Caco-2 (cell line): ENCODE measurements around the gene FBXW7. TPM values are rescaled to one million over a fixed set of nuclear protein-coding genes. Genes with fewer than 3 reads are reported as not detected.

Experiments used
- BruUV-seq: library from RNA; stranded (reverse); fragments of 400-500 nt; replicated peaks from 2 replicates; lab custom pipeline; 2021; lab: Mats Ljungman, UMichigan
- CTCF ChIA-PET: fragments of 300-600 bp; sonication (Branson Sonifier 250); formaldehyde crosslinking; loops from one replicate; lab custom pipeline; 2022; ENCODE audit warnings: antibody characterized with exemption; lab: Charles Lee
- POLR2A ChIA-PET: fragments of 300-600 bp; sonication (Branson Sonifier 250); formaldehyde crosslinking; loops from one replicate; lab custom pipeline; 2022; ENCODE audit warnings: antibody characterized with exemption; lab: Charles Lee
- DNase-seq, 2 experiments: peaks; one replicate each; pipeline versions ENCODE4 v3.0.0 to v3.0.0-alpha.2; 2020 to 2022
- H3K27me3 ChIP-seq: replicated peaks from 2 replicates; pipeline ENCODE4 v1.6.0; 2011; ENCODE audit warnings: low read length; ENCODE audit not compliant: control insufficient read depth, insufficient read depth
- H3K36me3 ChIP-seq: 2 replicates; pipeline ENCODE4 v1.5.1; 2011; ENCODE audit warnings: low read length; ENCODE audit not compliant: control insufficient read depth, insufficient read depth
- H3K4me1 ChIP-seq: fragments of 250-450 bp; sonication (Bioruptor Pico); 2 replicates; pipeline ENCODE4 v1.5.1; 2020; ENCODE audit warnings: mild to moderate bottlenecking
- H3K4me3 ChIP-seq: 2 replicates; pipeline ENCODE4 v1.5.1; 2011; ENCODE audit warnings: low read depth, mild to moderate bottlenecking, control low read depth, low read length
- H3K9me3 ChIP-seq: fragments of 250-450 bp; sonication (Bioruptor Pico); 2 replicates; pipeline ENCODE4 v1.5.1; 2020; ENCODE audit warnings: mild to moderate bottlenecking, moderate library complexity
- H3K27ac Mint-ChIP-seq: one replicate; pipeline ENCODE4 v1.8.0; 2022; ENCODE audit warnings: mixed read lengths; ENCODE audit not compliant: unreplicated experiment
- H3K27me3 Mint-ChIP-seq: one replicate; pipeline ENCODE4 v1.8.0; 2022; ENCODE audit warnings: mixed read lengths; ENCODE audit not compliant: insufficient read depth, unreplicated experiment
- H3K36me3 Mint-ChIP-seq: one replicate; pipeline ENCODE4 v1.8.0; 2022; ENCODE audit warnings: mild to moderate bottlenecking, mixed read lengths; ENCODE audit not compliant: insufficient read depth, unreplicated experiment
- H3K4me1 Mint-ChIP-seq: one replicate; pipeline ENCODE4 v1.8.0; 2022; ENCODE audit warnings: low read depth, mixed read lengths; ENCODE audit not compliant: unreplicated experiment
- H3K4me3 Mint-ChIP-seq: one replicate; pipeline ENCODE4 v1.8.0; 2022; ENCODE audit warnings: mild to moderate bottlenecking, moderate library complexity, mixed read lengths; ENCODE audit not compliant: unreplicated experiment
- H3K9me3 Mint-ChIP-seq: one replicate; pipeline ENCODE4 v1.8.0; 2022; ENCODE audit warnings: mixed read lengths; ENCODE audit not compliant: unreplicated experiment
- intact Hi-C: fragments of 100-400 bp; cut with micrococcal nuclease; formaldehyde crosslinking; loops from one replicate; pipeline ENCODE4 v1.10.0; 2022; ENCODE audit not compliant: unreplicated experiment
- total RNA-seq: library from RNA; stranded (reverse); gene quantifications from 2 replicates; pipeline ENCODE4 v1.2.3, GENCODE V29; 2022
- TF ChIP-seq, protein P1 (sequence below), 2 experiments: fragments of 200-600 bp in 1 of 2; IDR thresholded peaks; 1 replicate in 1 of 2; 2 replicates in 1 of 2; pipeline versions ENCODE4 v1.5.1 to v1.8.0; 2011 to 2022; ENCODE audit warnings: antibody characterized with exemption in 1 of 2, control low read depth in 1 of 2, inconsistent platforms in 1 of 2, low read depth in 1 of 2, low read length in 1 of 2, mild to moderate bottlenecking in 1 of 2, moderate library complexity in 1 of 2; ENCODE audit not compliant: insufficient read depth in 1 of 2, severe bottlenecking in 1 of 2, unreplicated experiment in 1 of 2

Gene FBXW7
- total RNA-seq, 1 experiment from 2014 or later = 34.1 TPM

- TF ChIP-seq, protein P1, sequence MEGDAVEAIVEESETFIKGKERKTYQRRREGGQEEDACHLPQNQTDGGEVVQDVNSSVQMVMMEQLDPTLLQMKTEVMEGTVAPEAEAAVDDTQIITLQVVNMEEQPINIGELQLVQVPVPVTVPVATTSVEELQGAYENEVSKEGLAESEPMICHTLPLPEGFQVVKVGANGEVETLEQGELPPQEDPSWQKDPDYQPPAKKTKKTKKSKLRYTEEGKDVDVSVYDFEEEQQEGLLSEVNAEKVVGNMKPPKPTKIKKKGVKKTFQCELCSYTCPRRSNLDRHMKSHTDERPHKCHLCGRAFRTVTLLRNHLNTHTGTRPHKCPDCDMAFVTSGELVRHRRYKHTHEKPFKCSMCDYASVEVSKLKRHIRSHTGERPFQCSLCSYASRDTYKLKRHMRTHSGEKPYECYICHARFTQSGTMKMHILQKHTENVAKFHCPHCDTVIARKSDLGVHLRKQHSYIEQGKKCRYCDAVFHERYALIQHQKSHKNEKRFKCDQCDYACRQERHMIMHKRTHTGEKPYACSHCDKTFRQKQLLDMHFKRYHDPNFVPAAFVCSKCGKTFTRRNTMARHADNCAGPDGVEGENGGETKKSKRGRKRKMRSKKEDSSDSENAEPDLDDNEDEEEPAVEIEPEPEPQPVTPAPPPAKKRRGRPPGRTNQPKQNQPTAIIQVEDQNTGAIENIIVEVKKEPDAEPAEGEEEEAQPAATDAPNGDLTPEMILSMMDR (IDR thresholded peaks at IDR 0.05; ENCODE audit: insufficient read depth in 1 of 2, low read depth in 1 of 2, low read length in 1 of 2, severe bottlenecking in 1 of 2, unreplicated experiment in 1 of 2) = no peak
- H3K27me3 Mint-ChIP-seq = no peaks in the 10 kb centered on the region
- intact Hi-C loops = no loop called here
- DNase-seq = no peak
- BruUV-seq = no TSS peak
- H3K36me3 Mint-ChIP-seq = no peaks in the 10 kb centered on the region
- H3K27me3 ChIP-seq = no peaks in the 10 kb centered on the region
- no peaks in the 10 kb centered on the region for H3K4me1 Mint-ChIP-seq
- no peaks in the 10 kb centered on the region for H3K9me3 ChIP-seq
- no peak overlapping the region for H3K4me3 ChIP-seq
- CTCF ChIA-PET = no interaction called here
- POLR2A ChIA-PET = no interaction called here
- no peaks in the 10 kb centered on the region for H3K9me3 Mint-ChIP-seq
- H3K36me3 ChIP-seq = no peaks in the 10 kb centered on the region
- no peak overlapping the region for H3K4me3 Mint-ChIP-seq
- H3K27ac Mint-ChIP-seq = no peak overlapping the region
- H3K4me1 ChIP-seq = no peaks in the 10 kb centered on the region
These were observed 239.5 kb downstream of the FBXW7 start for GRCh38 chr4:152296386-152296785.

- no peak for DNase-seq
- no TSS peak for BruUV-seq
- Mint-ChIP-seq H3K4me3 (no peak overlapping the region), H3K27ac (no peak overlapping the region), H3K4me1 (no peaks in the 10 kb centered on the region), H3K36me3 (no peaks in the 10 kb centered on the region), H3K27me3 (no peaks in the 10 kb centered on the region), H3K9me3 (no peaks in the 10 kb centered on the region)
- no peaks in the 10 kb centered on the region for H3K4me1 ChIP-seq
- H3K9me3 ChIP-seq = no peaks in the 10 kb centered on the region
- TF ChIP-seq, protein P1 (IDR thresholded peaks at IDR 0.05; ENCODE audit: insufficient read depth in 1 of 2, low read depth in 1 of 2, low read length in 1 of 2, severe bottlenecking in 1 of 2, unreplicated experiment in 1 of 2) = no peak
- POLR2A ChIA-PET = no interaction called here
- no peaks in the 10 kb centered on the region for H3K36me3 ChIP-seq
- intact Hi-C loops = no loop called here
- CTCF ChIA-PET = no interaction called here
- no peaks in the 10 kb centered on the region for H3K27me3 ChIP-seq
- H3K4me3 ChIP-seq = no peak overlapping the region
These were observed 241.1 kb downstream of the FBXW7 start for GRCh38 chr4:152294765-152295164.

DNA sequence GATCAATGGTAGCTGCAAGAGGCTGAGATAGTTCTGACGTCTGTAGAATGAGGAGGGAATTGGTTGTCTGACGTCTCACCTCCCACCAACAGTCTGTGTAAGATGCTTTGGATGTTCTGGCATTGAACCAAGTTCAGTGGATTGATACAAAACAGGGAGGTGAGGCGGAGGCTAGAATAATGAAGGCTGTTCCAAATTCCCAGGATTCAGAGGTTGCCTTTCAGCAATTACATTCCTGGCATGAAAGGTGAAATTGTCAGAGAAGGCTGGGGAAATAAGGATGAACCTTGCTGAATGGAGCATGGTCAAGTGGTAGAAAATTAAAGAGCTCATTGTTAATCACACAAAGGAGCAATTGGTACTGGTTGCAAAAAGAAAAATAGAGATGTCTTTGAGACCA lies 241.6 kb downstream of the FBXW7 start:
- no peak overlapping the region for H3K4me3 ChIP-seq
- POLR2A ChIA-PET = no interaction called here
- Mint-ChIP-seq H3K4me3 (no peak overlapping the region), H3K36me3 (no peaks in the 10 kb centered on the region), H3K9me3 (no peaks in the 10 kb centered on the region), H3K27ac (no peak overlapping the region), H3K27me3 (no peaks in the 10 kb centered on the region), H3K4me1 (no peaks in the 10 kb centered on the region)
- no TSS peak for BruUV-seq
- no peaks in the 10 kb centered on the region for H3K4me1 ChIP-seq
- TF ChIP-seq, protein P1 (IDR thresholded peaks at IDR 0.05; ENCODE audit: insufficient read depth in 1 of 2, low read depth in 1 of 2, low read length in 1 of 2, severe bottlenecking in 1 of 2, unreplicated experiment in 1 of 2) = no peak
- H3K36me3 ChIP-seq = no peaks in the 10 kb centered on the region
- DNase-seq = no peak
- intact Hi-C loops = no loop called here
- CTCF ChIA-PET = no interaction called here
- no peaks in the 10 kb centered on the region for H3K27me3 ChIP-seq
- no peaks in the 10 kb centered on the region for H3K9me3 ChIP-seq
